COLO829 (cell line): ENCODE measurements around the gene TIMP3.

ENCODE experiments used
- DNase-seq: peaks from one replicate; pipeline ENCODE4 v3.0.0; 2012; ENCODE audit warnings: low spot score

TIMP3 gene

GRCh38 chr22:32882774-32883530 is 81.4 kb downstream of the TIMP3 start:
- DNase-seq = no peak

GRCh38 chr22:32887324-32887980 is 85.9 kb downstream of the TIMP3 start:
- no peak for DNase-seq

DNA sequence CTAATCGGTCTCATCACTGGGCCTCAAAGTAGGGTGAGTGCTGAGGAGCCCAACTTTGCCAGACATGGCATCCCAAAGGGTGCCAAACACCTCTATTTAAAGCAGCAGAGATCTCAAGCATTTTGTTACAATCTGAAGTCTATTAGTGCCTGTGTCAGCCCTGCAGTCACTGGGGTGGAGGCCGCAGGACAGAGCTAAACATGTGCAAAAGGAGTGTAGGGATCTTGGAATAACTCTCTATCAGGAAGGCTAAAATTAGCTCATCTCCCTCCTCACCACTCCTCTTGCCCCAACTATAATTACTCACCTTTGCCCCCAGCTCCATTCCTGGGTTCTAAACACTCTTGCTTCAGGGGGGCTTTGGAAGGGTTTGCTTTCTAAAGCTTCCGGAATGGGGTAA is 87.5 kb downstream of the TIMP3 start:
- no peak for DNase-seq

GRCh38 chr22:32896891-32897290 is 95.4 kb downstream of the TIMP3 start:
- no peak for DNase-seq

GRCh38 chr22:32897400-32897799 is 95.9 kb downstream of the TIMP3 start:
- DNase-seq = peak; percentile 49

DNA sequence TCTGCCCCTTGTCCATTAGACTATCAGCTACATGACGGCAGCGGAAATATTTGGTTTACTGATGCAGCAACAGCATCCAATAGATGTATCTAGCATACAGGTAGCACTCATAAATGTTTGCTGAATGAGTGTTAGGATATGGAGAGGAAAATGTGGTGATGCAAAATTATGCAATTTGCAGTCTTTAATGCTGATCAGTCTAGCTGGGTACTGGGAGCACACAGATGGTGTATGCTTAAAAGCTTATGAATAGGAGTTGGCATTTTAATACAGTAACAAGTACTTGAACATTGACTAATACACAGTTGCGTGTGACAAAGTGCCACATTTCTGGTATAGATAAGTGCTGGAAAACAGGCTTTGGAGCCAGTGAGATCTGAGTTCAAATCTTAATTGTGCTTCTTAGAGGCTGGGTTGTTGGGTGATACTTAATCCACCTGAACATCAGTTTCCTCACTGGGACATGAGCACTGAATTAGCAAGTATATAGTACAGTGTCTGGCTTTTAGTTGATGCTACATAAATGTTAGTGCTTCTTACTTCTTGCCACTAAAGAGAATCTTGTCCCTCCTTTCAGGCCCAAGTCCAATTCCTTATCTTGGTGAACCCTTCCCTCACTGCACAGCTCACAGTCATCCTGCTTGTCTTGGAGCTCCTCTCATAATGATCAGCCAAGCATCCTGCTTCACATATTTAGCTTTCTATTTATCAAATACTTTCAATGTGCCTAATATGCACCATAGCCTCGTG is 99.6 kb downstream of the TIMP3 start:
- DNase-seq = no peak

- no peak for DNase-seq
Measured at GRCh38 chr22:32901925-32902324, 100.4 kb downstream of the TIMP3 start.

DNA sequence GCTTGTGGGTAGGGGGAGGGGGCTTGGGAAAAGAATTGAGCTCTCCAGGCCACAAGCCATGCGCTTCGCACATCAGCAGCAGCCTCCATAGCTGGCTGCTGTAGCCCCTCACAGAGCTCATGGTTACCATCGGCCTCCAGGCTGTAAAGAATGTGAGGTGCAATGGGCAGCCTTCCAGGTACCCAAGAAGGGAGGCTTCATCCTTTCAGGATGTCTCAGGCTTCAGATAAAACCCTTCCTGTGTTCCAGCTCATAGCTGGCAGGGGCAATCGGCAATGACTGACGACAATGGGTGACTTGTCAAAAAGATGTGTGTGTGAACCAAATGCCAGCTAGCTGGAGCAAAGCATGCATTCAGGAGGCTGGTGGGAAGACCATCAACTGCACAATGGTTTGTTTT is 102.0 kb downstream of the TIMP3 start:
- no peak for DNase-seq

DNA sequence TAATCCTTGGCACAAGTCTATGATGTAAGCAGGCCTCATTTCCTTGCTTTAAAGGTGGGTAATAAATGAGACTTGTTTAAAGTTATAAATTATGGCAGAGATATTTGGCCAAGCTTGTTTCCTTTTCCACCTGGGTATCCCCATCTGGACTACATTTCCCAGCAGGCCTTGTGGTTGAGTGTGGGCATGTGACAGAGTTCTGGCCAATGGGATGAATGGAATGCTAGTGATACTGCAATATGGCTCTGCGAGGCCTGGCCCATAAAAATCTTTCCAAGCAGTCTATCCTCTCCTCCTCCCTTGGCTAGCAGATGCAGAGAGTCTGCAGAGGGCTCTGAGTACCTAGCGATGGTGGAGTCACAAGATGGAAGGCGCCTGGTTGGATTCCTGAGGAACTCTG is 102.5 kb downstream of the TIMP3 start:
- peak; percentile 58 for DNase-seq

DNA sequence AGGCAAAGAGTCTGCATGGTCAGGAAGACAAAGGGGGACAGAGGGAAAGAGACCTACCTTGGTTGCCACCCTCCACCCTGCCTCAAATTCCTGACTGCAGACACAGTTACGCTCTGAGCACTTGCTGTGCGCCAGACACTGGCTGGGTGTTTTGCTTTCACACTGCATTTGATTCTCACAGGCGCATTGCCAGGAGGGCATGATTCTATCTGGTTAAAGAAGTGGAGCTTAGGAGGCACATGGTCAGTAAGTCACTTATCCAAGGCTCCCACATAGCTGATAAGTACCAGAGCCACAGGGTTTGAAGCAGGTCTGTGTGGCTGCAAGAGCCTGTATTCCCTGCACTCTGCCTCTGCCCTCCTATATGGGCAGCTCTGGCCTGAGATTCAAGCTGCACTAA is 103.9 kb downstream of the TIMP3 start:
- no peak for DNase-seq

DNA sequence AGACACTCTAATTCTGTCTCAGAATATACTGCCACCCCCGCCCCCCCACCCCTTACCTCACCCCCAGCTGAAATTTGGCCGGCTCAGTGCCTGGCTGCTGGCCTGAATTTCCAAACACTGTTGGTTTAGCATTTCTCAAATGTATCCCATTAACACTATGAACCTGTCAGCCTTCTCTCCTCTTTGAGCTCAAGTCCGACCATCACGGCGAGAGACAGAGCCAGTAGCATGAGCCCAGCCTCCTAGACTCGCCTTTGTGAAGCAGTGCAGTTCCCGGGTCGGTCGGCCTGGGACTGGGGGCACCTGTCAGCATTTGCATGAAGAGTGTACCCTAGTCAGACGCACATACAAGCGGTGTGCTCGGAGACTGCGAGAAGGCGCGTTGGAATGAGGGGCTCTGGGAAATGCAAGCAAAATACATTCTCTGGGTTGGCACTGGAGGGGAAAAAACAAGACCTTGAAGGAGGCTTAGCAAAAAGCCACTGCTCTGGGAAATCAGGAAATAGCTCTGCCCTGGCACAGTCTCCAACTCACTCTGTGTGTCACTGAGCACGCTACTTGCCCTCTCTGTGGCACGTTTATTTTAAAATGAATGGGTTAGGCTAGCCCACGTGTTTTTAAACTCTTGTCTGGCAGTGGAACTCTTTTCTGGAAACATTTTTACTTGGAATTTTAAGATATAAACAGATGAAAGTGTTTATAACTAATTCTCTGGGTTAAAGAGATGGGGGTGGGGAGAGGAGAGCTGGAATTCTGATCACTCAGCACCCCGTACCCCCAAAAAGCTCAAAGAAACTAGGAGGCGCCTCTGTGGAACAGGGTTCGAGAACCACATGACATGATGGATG is 108.3 kb downstream of the TIMP3 start:
- DNase-seq = no peak

DNA sequence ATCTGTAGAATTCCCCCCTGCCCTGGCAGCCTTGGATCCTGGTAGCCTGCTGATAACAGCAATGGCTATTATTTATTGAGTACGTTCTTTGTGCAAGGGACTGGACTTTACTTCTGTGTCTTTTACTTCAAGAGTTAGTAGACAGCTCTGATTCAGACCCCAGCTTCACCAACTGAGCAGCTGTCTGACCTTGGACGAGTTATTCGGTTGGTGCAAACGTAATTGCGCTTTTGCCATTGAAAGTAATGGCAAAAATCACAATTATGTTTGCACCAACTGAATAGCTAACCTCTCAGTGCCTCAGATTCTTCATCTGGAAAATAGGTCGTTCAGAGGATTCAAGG is 108.9 kb downstream of the TIMP3 start:
- no peak for DNase-seq

DNA sequence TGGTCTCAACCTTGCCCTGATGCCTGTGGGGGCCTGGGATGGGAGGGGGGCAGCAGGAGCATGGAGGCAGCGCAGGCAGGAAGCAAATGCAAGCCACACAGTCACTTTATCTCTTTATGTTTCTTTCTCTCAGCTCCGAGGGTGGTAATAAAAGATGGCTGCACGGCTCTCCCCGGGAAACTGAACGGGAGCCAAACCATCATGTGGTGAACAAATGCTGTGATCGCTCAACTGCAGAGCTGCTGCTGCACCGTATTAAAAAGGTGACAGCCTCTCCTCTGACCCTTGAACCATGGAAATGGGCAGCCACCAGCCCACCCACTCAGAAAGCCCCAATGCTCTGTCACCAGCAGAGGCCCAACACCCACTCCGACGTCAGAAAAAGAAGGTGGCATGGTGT is 110.0 kb downstream of the TIMP3 start:
- no peak for DNase-seq
